C4-2B (cell line): ENCODE measurements around the gene TYROBP.

Experiments
- CTCF ChIP-seq: fragments of 450-650 bp; conservative IDR thresholded peaks from 2 replicates; pipeline ENCODE4 v1.5.1; 2017; ENCODE audit warnings: mild to moderate bottlenecking
- ZFX ChIP-seq: fragments of 450-650 bp; IDR thresholded peaks from 2 replicates; pipeline ENCODE4 v1.6.1; 2017

GRCh38 chr19:35925501-35925900 is 17.4 kb upstream of the TYROBP start:
- TF ChIP-seq CTCF = no peak
- TF ChIP-seq ZFX = no peak
